ENCODE results near the gene SMYD3.

The SMYD3 gene

DNA sequence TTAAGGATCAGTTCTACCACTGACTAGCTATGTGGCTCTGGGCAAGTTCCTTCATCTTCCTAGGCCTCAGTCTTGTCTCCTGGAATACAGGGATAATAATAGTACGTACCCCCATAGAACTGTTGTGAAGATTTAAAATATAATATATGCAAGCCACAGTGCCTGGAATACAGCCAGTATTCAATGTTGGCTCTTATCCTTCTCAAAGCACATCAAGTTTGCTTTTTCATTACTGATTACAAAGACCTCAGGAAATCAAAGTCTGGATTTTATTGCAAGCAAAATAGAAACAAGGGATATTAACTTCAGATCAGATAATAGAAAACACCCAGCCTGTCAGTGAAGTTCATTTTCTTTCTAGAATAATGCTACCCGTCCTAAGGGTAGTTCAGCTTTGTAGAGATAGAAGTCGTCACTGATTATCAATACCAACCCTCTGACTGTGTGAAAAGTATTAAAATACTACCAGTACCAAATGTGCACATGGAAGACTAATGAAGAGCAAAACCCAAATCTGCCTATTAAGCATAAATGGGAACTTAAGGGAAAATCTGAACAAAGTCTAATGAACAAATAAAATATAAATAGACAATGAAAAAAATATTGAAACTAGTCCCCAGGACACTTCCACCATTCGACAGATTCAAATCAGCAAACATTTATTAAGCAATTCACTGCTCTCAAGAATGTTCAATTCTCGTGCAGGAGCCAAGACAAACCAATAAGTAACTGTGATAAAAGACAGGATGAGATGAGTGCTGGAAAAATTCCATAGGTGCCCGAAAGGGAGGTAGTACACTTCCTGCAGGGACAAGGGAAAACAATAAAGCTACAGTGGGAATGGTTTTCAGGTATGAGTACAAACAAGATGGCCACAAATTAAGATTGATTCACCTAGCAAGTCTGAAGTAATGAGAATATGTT, 206.2 kb downstream of the SMYD3 start:
- no peak overlapping the region for H3K27ac ChIP-seq (ENCODE audit: extremely low read depth, low read depth, low read length)

DNA sequence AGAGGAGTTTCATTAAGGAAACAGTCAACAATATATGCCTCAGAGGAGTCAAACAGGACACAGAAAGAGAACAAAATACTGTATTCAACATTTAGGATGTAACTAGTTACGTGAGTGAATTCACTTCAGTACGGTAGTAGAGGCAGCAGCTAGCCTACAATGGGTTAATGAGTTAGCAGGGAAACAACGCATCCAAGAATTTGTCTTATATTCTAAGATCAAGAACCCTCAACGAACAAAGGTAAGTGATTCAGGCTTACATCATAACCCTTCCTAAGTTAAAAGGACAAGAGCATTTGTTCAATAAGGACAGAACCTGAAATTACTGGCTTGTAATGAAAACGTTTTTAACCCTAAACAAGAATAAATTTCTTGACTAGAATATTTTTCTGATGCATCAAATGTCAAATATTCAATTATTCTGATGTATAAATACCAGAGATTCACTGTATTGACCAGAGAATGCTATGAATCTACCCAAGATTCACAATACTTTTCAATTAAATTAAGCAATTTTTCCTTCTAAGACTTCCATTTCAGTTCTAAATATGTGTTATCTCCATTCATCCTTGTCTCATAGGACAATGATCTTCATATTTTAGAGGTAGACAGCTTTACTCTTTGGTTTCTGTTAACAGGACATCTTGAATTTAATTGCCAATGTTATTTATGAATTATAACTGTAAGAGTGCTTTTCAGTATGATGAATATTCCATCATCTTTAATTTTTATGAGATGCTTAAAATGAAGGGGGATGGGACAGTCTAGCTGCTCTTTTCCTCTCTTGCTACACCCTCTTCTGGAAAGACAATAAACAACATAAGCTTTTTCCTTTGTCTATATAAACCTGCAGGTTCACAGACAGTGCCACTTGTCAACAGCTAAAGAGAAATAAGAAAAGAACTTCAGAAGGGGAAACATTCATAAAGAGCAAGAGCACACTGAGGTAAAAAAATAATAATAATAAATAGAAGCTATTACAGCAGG, 209.5 kb downstream of the SMYD3 start:
- Histone ChIP-seq H3K36me3 (ENCODE audit: control insufficient read depth in 2 of 2, insufficient read depth in 1 of 2, low read length in 2 of 2) (no peaks in the 10 kb centered on the region), H3K9me3 (ENCODE audit: control insufficient read depth, insufficient read depth, low read depth, low read length) (no peaks in the 10 kb centered on the region), H3K4me3 (ENCODE audit: low read depth, low read length) (no peak overlapping the region), H3K4me1 (ENCODE audit: control insufficient read depth, insufficient read depth, low read length) (no peaks in the 10 kb centered on the region), H3K27ac (ENCODE audit: extremely low read depth, low read depth, low read length) (no peak overlapping the region)
- ChIA-PET POLR2A (no interaction called here), CTCF (no interaction called here)
- no peak for TF ChIP-seq TRIM28 (IDR thresholded peaks at IDR 0.05; ENCODE audit: borderline replicate concordance, low read length)
- TF ChIP-seq ZNF785 (tag by site-specific recombination; IDR thresholded peaks at IDR 0.05), result no peak
- TF ChIP-seq, protein P1, sequence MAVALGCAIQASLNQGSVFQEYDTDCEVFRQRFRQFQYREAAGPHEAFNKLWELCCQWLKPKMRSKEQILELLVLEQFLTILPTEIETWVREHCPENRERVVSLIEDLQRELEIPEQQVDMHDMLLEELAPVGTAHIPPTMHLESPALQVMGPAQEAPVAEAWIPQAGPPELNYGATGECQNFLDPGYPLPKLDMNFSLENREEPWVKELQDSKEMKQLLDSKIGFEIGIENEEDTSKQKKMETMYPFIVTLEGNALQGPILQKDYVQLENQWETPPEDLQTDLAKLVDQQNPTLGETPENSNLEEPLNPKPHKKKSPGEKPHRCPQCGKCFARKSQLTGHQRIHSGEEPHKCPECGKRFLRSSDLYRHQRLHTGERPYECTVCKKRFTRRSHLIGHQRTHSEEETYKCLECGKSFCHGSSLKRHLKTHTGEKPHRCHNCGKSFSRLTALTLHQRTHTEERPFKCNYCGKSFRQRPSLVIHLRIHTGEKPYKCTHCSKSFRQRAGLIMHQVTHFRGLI (tag by site-specific recombination; IDR thresholded peaks at IDR 0.05), result no peak
- TF ChIP-seq ZNF202 (tag by site-specific recombination; IDR thresholded peaks at IDR 0.05; ENCODE audit: borderline replicate concordance), result no peak
- no peak for TF ChIP-seq ZNF354C (tag by site-specific recombination; IDR thresholded peaks at IDR 0.05; ENCODE audit: borderline replicate concordance, low read depth)
- TF ChIP-seq, protein P2, sequence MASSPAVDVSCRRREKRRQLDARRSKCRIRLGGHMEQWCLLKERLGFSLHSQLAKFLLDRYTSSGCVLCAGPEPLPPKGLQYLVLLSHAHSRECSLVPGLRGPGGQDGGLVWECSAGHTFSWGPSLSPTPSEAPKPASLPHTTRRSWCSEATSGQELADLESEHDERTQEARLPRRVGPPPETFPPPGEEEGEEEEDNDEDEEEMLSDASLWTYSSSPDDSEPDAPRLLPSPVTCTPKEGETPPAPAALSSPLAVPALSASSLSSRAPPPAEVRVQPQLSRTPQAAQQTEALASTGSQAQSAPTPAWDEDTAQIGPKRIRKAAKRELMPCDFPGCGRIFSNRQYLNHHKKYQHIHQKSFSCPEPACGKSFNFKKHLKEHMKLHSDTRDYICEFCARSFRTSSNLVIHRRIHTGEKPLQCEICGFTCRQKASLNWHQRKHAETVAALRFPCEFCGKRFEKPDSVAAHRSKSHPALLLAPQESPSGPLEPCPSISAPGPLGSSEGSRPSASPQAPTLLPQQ (tag by site-specific recombination; IDR thresholded peaks at IDR 0.05), result no peak
- TF ChIP-seq, protein P3, sequence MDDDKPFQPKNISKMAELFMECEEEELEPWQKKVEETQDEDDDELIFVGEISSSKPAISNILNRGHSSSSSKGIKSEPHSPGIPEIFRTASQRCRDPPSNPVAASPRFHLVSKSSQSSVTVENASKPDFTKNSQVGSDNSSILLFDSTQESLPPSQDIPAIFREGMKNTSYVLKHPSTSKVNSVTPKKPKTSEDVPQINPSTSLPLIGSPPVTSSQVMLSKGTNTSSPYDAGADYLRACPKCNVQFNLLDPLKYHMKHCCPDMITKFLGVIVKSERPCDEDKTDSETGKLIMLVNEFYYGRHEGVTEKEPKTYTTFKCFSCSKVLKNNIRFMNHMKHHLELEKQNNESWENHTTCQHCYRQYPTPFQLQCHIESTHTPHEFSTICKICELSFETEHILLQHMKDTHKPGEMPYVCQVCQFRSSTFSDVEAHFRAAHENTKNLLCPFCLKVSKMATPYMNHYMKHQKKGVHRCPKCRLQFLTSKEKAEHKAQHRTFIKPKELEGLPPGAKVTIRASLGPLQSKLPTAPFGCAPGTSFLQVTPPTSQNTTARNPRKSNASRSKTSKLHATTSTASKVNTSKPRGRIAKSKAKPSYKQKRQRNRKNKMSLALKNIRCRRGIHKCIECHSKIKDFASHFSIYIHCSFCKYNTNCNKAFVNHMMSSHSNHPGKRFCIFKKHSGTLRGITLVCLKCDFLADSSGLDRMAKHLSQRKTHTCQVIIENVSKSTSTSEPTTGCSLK (tag by site-specific recombination; IDR thresholded peaks at IDR 0.05), result no peak
- TF ChIP-seq, protein P4, sequence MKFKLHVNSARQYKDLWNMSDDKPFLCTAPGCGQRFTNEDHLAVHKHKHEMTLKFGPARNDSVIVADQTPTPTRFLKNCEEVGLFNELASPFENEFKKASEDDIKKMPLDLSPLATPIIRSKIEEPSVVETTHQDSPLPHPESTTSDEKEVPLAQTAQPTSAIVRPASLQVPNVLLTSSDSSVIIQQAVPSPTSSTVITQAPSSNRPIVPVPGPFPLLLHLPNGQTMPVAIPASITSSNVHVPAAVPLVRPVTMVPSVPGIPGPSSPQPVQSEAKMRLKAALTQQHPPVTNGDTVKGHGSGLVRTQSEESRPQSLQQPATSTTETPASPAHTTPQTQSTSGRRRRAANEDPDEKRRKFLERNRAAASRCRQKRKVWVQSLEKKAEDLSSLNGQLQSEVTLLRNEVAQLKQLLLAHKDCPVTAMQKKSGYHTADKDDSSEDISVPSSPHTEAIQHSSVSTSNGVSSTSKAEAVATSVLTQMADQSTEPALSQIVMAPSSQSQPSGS (tag by site-specific recombination; IDR thresholded peaks at IDR 0.05; ENCODE audit: low read depth), result no peak
- no peak for TF ChIP-seq BCL11B (tag by site-specific recombination; IDR thresholded peaks at IDR 0.05; ENCODE audit: low read depth)
- TF ChIP-seq SP2 (tag by site-specific recombination; IDR thresholded peaks at IDR 0.05), result no peak
- no peak for TF ChIP-seq ZNF530 (tag by site-specific recombination; IDR thresholded peaks at IDR 0.05; ENCODE audit: low read depth)
- no peak for TF ChIP-seq ZNF121 (tag by site-specific recombination; IDR thresholded peaks at IDR 0.05)
- TF ChIP-seq ZNF184 (tag by site-specific recombination; IDR thresholded peaks at IDR 0.05), result no peak

More for the DNA sequence above, 206.2 kb downstream of the SMYD3 start:
- Histone ChIP-seq H3K4me3 (ENCODE audit: low read depth, low read length) (no peak overlapping the region), H3K9me3 (ENCODE audit: control insufficient read depth, insufficient read depth, low read depth, low read length) (no peaks in the 10 kb centered on the region), H3K36me3 (ENCODE audit: control insufficient read depth in 2 of 2, insufficient read depth in 1 of 2, low read length in 2 of 2) (no peaks in the 10 kb centered on the region), H3K4me1 (ENCODE audit: control insufficient read depth, insufficient read depth, low read length) (no peaks in the 10 kb centered on the region)
- TF ChIP-seq ZNF311 (tag by site-specific recombination; IDR thresholded peaks at IDR 0.05; ENCODE audit: borderline replicate concordance), result no peak
- no peak for TF ChIP-seq ZNF843 (tag by site-specific recombination; IDR thresholded peaks at IDR 0.05)
- no peak for TF ChIP-seq ZNF677 (tag by site-specific recombination; IDR thresholded peaks at IDR 0.05)
- TF ChIP-seq ZNF707 (tag by site-specific recombination; IDR thresholded peaks at IDR 0.05), result no peak
- no peak for TF ChIP-seq RBAK (tag by site-specific recombination; IDR thresholded peaks at IDR 0.05)
- TF ChIP-seq ZNF112 (tag by site-specific recombination; IDR thresholded peaks at IDR 0.05), result no peak
- TF ChIP-seq ZNF510 (tag by site-specific recombination; IDR thresholded peaks at IDR 0.05; ENCODE audit: insufficient replicate concordance), result no peak
- TF ChIP-seq ZNF544 (tag by site-specific recombination; IDR thresholded peaks at IDR 0.05), result no peak
- TF ChIP-seq ZNF121 (tag by site-specific recombination; IDR thresholded peaks at IDR 0.05), result no peak
- no peak for TF ChIP-seq ZNF324 (tag by site-specific recombination; IDR thresholded peaks at IDR 0.05)
- TF ChIP-seq, protein P4 (tag by site-specific recombination; IDR thresholded peaks at IDR 0.05; ENCODE audit: low read depth), result no peak
- no peak for TF ChIP-seq TRIM28 (IDR thresholded peaks at IDR 0.05; ENCODE audit: borderline replicate concordance, low read length)
- no peak for TF ChIP-seq HOXC10 (CRISPR knock-in tag; IDR thresholded peaks at IDR 0.05)
- TF ChIP-seq PRDM1 (tag by site-specific recombination; IDR thresholded peaks at IDR 0.05), result no peak
- TF ChIP-seq, protein P5, sequence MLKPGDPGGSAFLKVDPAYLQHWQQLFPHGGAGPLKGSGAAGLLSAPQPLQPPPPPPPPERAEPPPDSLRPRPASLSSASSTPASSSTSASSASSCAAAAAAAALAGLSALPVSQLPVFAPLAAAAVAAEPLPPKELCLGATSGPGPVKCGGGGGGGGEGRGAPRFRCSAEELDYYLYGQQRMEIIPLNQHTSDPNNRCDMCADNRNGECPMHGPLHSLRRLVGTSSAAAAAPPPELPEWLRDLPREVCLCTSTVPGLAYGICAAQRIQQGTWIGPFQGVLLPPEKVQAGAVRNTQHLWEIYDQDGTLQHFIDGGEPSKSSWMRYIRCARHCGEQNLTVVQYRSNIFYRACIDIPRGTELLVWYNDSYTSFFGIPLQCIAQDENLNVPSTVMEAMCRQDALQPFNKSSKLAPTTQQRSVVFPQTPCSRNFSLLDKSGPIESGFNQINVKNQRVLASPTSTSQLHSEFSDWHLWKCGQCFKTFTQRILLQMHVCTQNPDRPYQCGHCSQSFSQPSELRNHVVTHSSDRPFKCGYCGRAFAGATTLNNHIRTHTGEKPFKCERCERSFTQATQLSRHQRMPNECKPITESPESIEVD (tag by site-specific recombination; IDR thresholded peaks at IDR 0.05), result no peak
- TF ChIP-seq ZNF529 (tag by site-specific recombination; IDR thresholded peaks at IDR 0.05; ENCODE audit: insufficient replicate concordance), result no peak
- no peak for TF ChIP-seq ZNF776 (tag by site-specific recombination; IDR thresholded peaks at IDR 0.05; ENCODE audit: borderline replicate concordance)
- TF ChIP-seq ZNF37A (tag by site-specific recombination; IDR thresholded peaks at IDR 0.05), result no peak
- CTCF ChIA-PET, result no interaction called here
- POLR2A ChIA-PET, result no interaction called here
